GM13977 (cell line): Measurements from ENCODE around the gene EIF4E3.

Experiments
- DNase-seq: peaks from one replicate; pipeline ENCODE4 v3.0.0; 2012; ENCODE audit warnings: low spot score
- CTCF ChIP-seq: IDR thresholded peaks from 2 replicates; pipeline ENCODE4 v1.5.1; 2012; ENCODE audit warnings: mild to moderate bottlenecking, control low read depth; ENCODE audit not compliant: insufficient read depth; ENCODE audit errors: extremely low read depth, missing control alignments
- in situ Hi-C: fragments of 300-500 bp; cut with MboI; formaldehyde crosslinking; loops from one replicate; pipeline ENCODE4 v1.12.0; 2022; ENCODE audit warnings: low sequenced_read_pairs, low pct_unique_long_range_greater_than_20kb, mixed read lengths, inconsistent platforms; ENCODE audit not compliant: unreplicated experiment

Gene EIF4E3

GRCh38 chr3:71676931-71677330 lies 48.3 kb downstream of the EIF4E3 start:
- DNase-seq, result no peak
- in situ Hi-C loops, result no loop called here
- no peak for TF ChIP-seq CTCF

GRCh38 chr3:71673486-71673885 lies 51.7 kb downstream of the EIF4E3 start:
- DNase-seq, result no peak
- no peak for TF ChIP-seq CTCF
- in situ Hi-C loops, result no loop called here

- no peak for DNase-seq
- no peak for TF ChIP-seq CTCF
- in situ Hi-C loops, result no loop called here
Observed at GRCh38 chr3:71672807-71673206, 52.4 kb downstream of the EIF4E3 start.

GRCh38 chr3:71672340-71672739 lies 52.9 kb downstream of the EIF4E3 start:
- in situ Hi-C loops, result no loop called here
- DNase-seq, result no peak
- TF ChIP-seq CTCF, result no peak

GRCh38 chr3:71671216-71671845 lies 53.9 kb downstream of the EIF4E3 start:
- TF ChIP-seq CTCF, result no peak
- DNase-seq, result no peak
- in situ Hi-C loops, result no loop called here

GRCh38 chr3:71662568-71662967 lies 62.6 kb downstream of the EIF4E3 start:
- no peak for TF ChIP-seq CTCF
- in situ Hi-C loops, result no loop called here

GRCh38 chr3:71662056-71662455 lies 63.1 kb downstream of the EIF4E3 start:
- no peak for TF ChIP-seq CTCF
- DNase-seq, result no peak
- in situ Hi-C loops, result no loop called here

More at GRCh38 chr3:71662568-71662967, 62.6 kb downstream of the EIF4E3 start:
- DNase-seq, result no peak
